NCI-H2196 treated with DMSO at 0.1 percent for 48 hours (cell line): Measurements from ENCODE around the gene ARL4D.
"Not testable (repeated sequence)": the region's sequence is repeated elsewhere in the genome, so short reads cannot be mapped to it uniquely, and the experiment has no call there.

Experiments used
- DNase-seq: peaks from one replicate; lab custom pipeline; 2025; ENCODE audit not compliant: unreplicated experiment; lab: John Stamatoyannopoulos, UW

ARL4D gene

GRCh38 chr17:43393944-43394482, 4.8 kb upstream of the ARL4D start:
- peak; percentile 47 for DNase-seq

- DNase-seq = not testable (repeated sequence)
Measured at GRCh38 chr17:43394696-43395095, 4.1 kb upstream of the ARL4D start.

GRCh38 chr17:43395165-43395564, 3.6 kb upstream of the ARL4D start:
- no peak for DNase-seq

- DNase-seq = no peak
Measured at GRCh38 chr17:43396491-43397060, 2.2 kb upstream of the ARL4D start.

- no peak for DNase-seq
Measured at GRCh38 chr17:43399839-43400328, 1.1 kb downstream of the ARL4D start.

- no peak for DNase-seq
Measured at GRCh38 chr17:43400943-43401717, 2.3 kb downstream of the ARL4D start.

GRCh38 chr17:43402078-43402477, 3.3 kb downstream of the ARL4D start:
- DNase-seq = no peak

GRCh38 chr17:43402567-43402966, 3.8 kb downstream of the ARL4D start:
- no peak for DNase-seq

- DNase-seq = no peak
Measured at GRCh38 chr17:43403846-43404245, 5.1 kb downstream of the ARL4D start.

- DNase-seq = no peak
Measured at GRCh38 chr17:43405861-43406260, 7.1 kb downstream of the ARL4D start.

- no peak for DNase-seq
Measured at GRCh38 chr17:43406676-43407645, 8.2 kb downstream of the ARL4D start.

GRCh38 chr17:43409131-43409530, 10.3 kb downstream of the ARL4D start:
- no peak for DNase-seq

GRCh38 chr17:43410557-43411368, 12.0 kb downstream of the ARL4D start:
- no peak for DNase-seq

- no peak for DNase-seq
Measured at GRCh38 chr17:43411369-43411677, 12.5 kb downstream of the ARL4D start.

GRCh38 chr17:43411749-43412148, 13.0 kb downstream of the ARL4D start:
- no peak for DNase-seq

- no peak for DNase-seq
Measured at GRCh38 chr17:43412166-43412565, 13.4 kb downstream of the ARL4D start.

- no peak for DNase-seq
Measured at GRCh38 chr17:43416998-43417890, 18.5 kb downstream of the ARL4D start.

- peak; percentile 20 for DNase-seq
Measured at GRCh38 chr17:43418441-43419374, 19.9 kb downstream of the ARL4D start.
